ENCODE measurements around the gene DAPK1. TPM values are rescaled to one million over a fixed set of nuclear protein-coding genes. Genes with fewer than 3 reads are reported as not detected.
A peak's percentile ranks its signal among the peaks of the same experiment; 100 is the strongest.

The DAPK1 gene
- total and polyA plus RNA-seq, 2 donors (not counting 1 experiment from before 2014, with no cell fraction given) = 1.7 to 2.8 TPM

GRCh38 chr9:87479801-87480201, 17.9 kb upstream of the DAPK1 start:
- no CpG with 5 or more reads among the region's 4 CpGs for WGBS (ENCODE audit: insufficient coverage)
- POLR2A ChIA-PET = no interaction called here
- DNase-seq (peak; percentile 16), ATAC-seq (ENCODE audit: low read depth) (no peak)
- no peak overlapping the region for H3K4me3 ChIP-seq (ENCODE audit: control extremely low read depth in 1 of 5, extremely low read depth in 1 of 5, insufficient read depth in 1 of 5, low read depth in 2 of 5, low read length in 4 of 5)
- intact Hi-C loops (cut with micrococcal nuclease) = no loop called here
- H3K27me3 ChIP-seq (replicated peaks in 1 of 4; ENCODE audit: control extremely low read depth in 1 of 4, control insufficient read depth in 3 of 4, insufficient read depth in 4 of 4, low read length in 3 of 4) = no peaks in the 10 kb centered on the region
- Mint-ChIP-seq H3K27me3 (no peaks in the 10 kb centered on the region), H3K4me1 (peaks cover 7% of the 10 kb centered on the region), H3K27ac (no peak overlapping the region), H3K4me3 (no peak overlapping the region), H3K9me3 (ENCODE audit: insufficient read depth) (no peaks in the 10 kb centered on the region)
- H3K4me1 ChIP-seq (ENCODE audit: control insufficient read depth in 2 of 2, insufficient read depth in 2 of 2, low read length in 2 of 2) = peaks cover 5 to 7% of the 10 kb centered on the region in 2 donors
- H3K4me2 ChIP-seq (replicated peaks; ENCODE audit: low read depth, low read length, poor library complexity, severe bottlenecking) = peak overlapping the region; percentile 7
- CTCF ChIA-PET = no interaction called here
- TF ChIP-seq CTCF (IDR thresholded peaks at IDR 0.05) (no peak), EZH2 (IDR thresholded peaks at IDR 0.05; ENCODE audit: borderline replicate concordance, insufficient read depth, low read depth, low read length, poor library complexity, severe bottlenecking) (no peak)
- no peaks in the 10 kb centered on the region for H3K36me3 ChIP-seq (replicated peaks in 1 of 2; ENCODE audit: control extremely low read depth in 1 of 2, control insufficient read depth in 1 of 2, extremely low read depth in 1 of 2, insufficient read depth in 2 of 2, low read length in 1 of 2)
- H3K79me2 ChIP-seq (ENCODE audit: control insufficient read depth, insufficient read depth, low read length) = no peaks in the 10 kb centered on the region
- no peak overlapping the region for H2AFZ ChIP-seq (ENCODE audit: insufficient read depth, low read depth, low read length, poor library complexity, severe bottlenecking)
- no peak overlapping the region for H3K27ac ChIP-seq (ENCODE audit: low read length in 2 of 2)
- H3K9me3 ChIP-seq (ENCODE audit: control extremely low read depth in 1 of 3, control insufficient read depth in 2 of 3, insufficient read depth in 1 of 3, low read length in 2 of 3) = no peaks in the 10 kb centered on the region
- no peak overlapping the region for H3K9ac ChIP-seq (ENCODE audit: low read length)
- H4K20me1 ChIP-seq (ENCODE audit: control insufficient read depth, insufficient read depth, low read length, poor library complexity, severe bottlenecking) = no peaks in the 10 kb centered on the region

GRCh38 chr9:87481890-87482855, 15.5 kb upstream of the DAPK1 start:
- no peak for TF ChIP-seq CTCF (IDR thresholded peaks at IDR 0.05)
- TF ChIP-seq EZH2 (IDR thresholded peaks at IDR 0.05; ENCODE audit: borderline replicate concordance, insufficient read depth, low read depth, low read length, poor library complexity, severe bottlenecking) = no peak
- H3K27me3 Mint-ChIP-seq = no peaks in the 10 kb centered on the region
- no peak overlapping the region for H3K27ac ChIP-seq (ENCODE audit: low read length in 2 of 2)
- 100% methylated on average over 3 of the region's 4 CpGs for whole genome bisulfite sequencing (ENCODE audit: insufficient coverage)
- DNase-seq (no peak), ATAC-seq (ENCODE audit: low read depth) (no peak)
- no peak overlapping the region for H3K4me2 ChIP-seq (replicated peaks; ENCODE audit: low read depth, low read length, poor library complexity, severe bottlenecking)
- intact Hi-C loops (cut with micrococcal nuclease) = no loop called here
- H3K79me2 ChIP-seq (ENCODE audit: control insufficient read depth, insufficient read depth, low read length) = no peaks in the 10 kb centered on the region
- H3K9me3 ChIP-seq (ENCODE audit: control extremely low read depth in 1 of 3, control insufficient read depth in 2 of 3, insufficient read depth in 1 of 3, low read length in 2 of 3) = no peaks in the 10 kb centered on the region
- ChIA-PET CTCF (no interaction called here), POLR2A (no interaction called here)
- H2AFZ ChIP-seq (ENCODE audit: insufficient read depth, low read depth, low read length, poor library complexity, severe bottlenecking) = no peak overlapping the region
- H3K4me1 ChIP-seq (ENCODE audit: control insufficient read depth in 2 of 2, insufficient read depth in 2 of 2, low read length in 2 of 2) = peaks cover 5 to 7% of the 10 kb centered on the region in 2 donors
- no peak overlapping the region for H3K4me3 Mint-ChIP-seq
- no peaks in the 10 kb centered on the region for H3K36me3 ChIP-seq (replicated peaks in 1 of 2; ENCODE audit: control extremely low read depth in 1 of 2, control insufficient read depth in 1 of 2, extremely low read depth in 1 of 2, insufficient read depth in 2 of 2, low read length in 1 of 2)
- no peak overlapping the region for H3K9ac ChIP-seq (ENCODE audit: low read length)
- H3K4me1 Mint-ChIP-seq = peaks cover 7% of the 10 kb centered on the region
- no peak overlapping the region for H3K27ac Mint-ChIP-seq
- H4K20me1 ChIP-seq (ENCODE audit: control insufficient read depth, insufficient read depth, low read length, poor library complexity, severe bottlenecking) = no peaks in the 10 kb centered on the region
- H3K4me3 ChIP-seq (ENCODE audit: control extremely low read depth in 1 of 5, extremely low read depth in 1 of 5, insufficient read depth in 1 of 5, low read depth in 2 of 5, low read length in 4 of 5) = no peak overlapping the region
- H3K27me3 ChIP-seq (replicated peaks in 1 of 4; ENCODE audit: control extremely low read depth in 1 of 4, control insufficient read depth in 3 of 4, insufficient read depth in 4 of 4, low read length in 3 of 4) = no peaks in the 10 kb centered on the region
- no peaks in the 10 kb centered on the region for H3K9me3 Mint-ChIP-seq (ENCODE audit: insufficient read depth)
